Liver (tissue), 9 donors: Measurements from ENCODE around the gene CCN5. TPM values are rescaled to one million over a fixed set of nuclear protein-coding genes. Genes with fewer than 3 reads are reported as not detected.

ENCODE experiments used
- DNase-seq: peaks from one replicate; pipeline ENCODE4 v3.0.0-alpha.2; 2017; ENCODE audit warnings: low spot score
- H3K27ac ChIP-seq, 2 donors: one replicate each; pipeline ENCODE4 v1.7.0; 2013; ENCODE audit warnings: inconsistent platforms in 2 of 2, low read length in 2 of 2, control low read depth in 1 of 2, low read depth in 1 of 2, mild to moderate bottlenecking in 1 of 2
- H3K27me3 ChIP-seq, 4 donors: one replicate each; pipeline versions ENCODE4 v1.6.1 to v1.7.0; 2013; ENCODE audit warnings: low read length in 3 of 4, inconsistent platforms in 1 of 4, mild to moderate bottlenecking in 1 of 4, moderate library complexity in 1 of 4; ENCODE audit not compliant: control insufficient read depth in 4 of 4, insufficient read depth in 4 of 4
- H3K36me3 ChIP-seq, 4 donors: one replicate each; pipeline versions ENCODE4 v1.6.1 to v1.7.0; 2013; ENCODE audit warnings: low read length in 3 of 4, mild to moderate bottlenecking in 3 of 4, low read depth in 1 of 4, moderate library complexity in 1 of 4; ENCODE audit not compliant: control insufficient read depth in 4 of 4, insufficient read depth in 3 of 4
- H3K4me1 ChIP-seq, 4 donors: one replicate each; pipeline versions ENCODE4 v1.6.1 to v1.7.0; 2013; ENCODE audit warnings: low read length in 3 of 4, mild to moderate bottlenecking in 3 of 4, moderate library complexity in 1 of 4; ENCODE audit not compliant: control insufficient read depth in 4 of 4, insufficient read depth in 4 of 4
- H3K4me3 ChIP-seq, 3 donors: one replicate each; pipeline versions ENCODE4 v1.6.1 to v1.7.0; 2013; ENCODE audit warnings: low read length in 3 of 3, control low read depth in 1 of 3, low read depth in 1 of 3, mild to moderate bottlenecking in 1 of 3
- H3K9ac ChIP-seq, 2 donors: one replicate each; pipeline ENCODE4 v1.7.0; 2013; ENCODE audit warnings: low read length in 2 of 2, mild to moderate bottlenecking in 2 of 2, moderate library complexity in 2 of 2, control low read depth in 1 of 2, low read depth in 1 of 2
- H3K9me3 ChIP-seq, 4 donors: one replicate each; pipeline versions ENCODE4 v1.6.1 to v1.7.0; 2013; ENCODE audit warnings: low read length in 3 of 4; ENCODE audit not compliant: control insufficient read depth in 4 of 4
- EGR1 ChIP-seq, 2 donors: IDR thresholded peaks; 2 replicates each; pipeline ENCODE4 v1.6.1; 2016 to 2018; ENCODE audit warnings: antibody characterized with exemption in 2 of 2, low read depth in 2 of 2
- FOXA1 ChIP-seq: IDR thresholded peaks from 2 replicates; pipeline ENCODE4 v1.6.1; 2016; ENCODE audit warnings: antibody characterized with exemption
- FOXA2 ChIP-seq: IDR thresholded peaks from 2 replicates; pipeline ENCODE4 v1.6.1; 2016; ENCODE audit warnings: antibody characterized with exemption
- GABPA ChIP-seq, 2 donors: IDR thresholded peaks in 1 of 2; conservative IDR thresholded peaks in 1 of 2; 2 replicates each; pipeline ENCODE4 v1.6.1; 2016; ENCODE audit warnings: antibody characterized with exemption in 2 of 2, mild to moderate bottlenecking in 1 of 2, moderate library complexity in 1 of 2
- HNF4A ChIP-seq, 2 donors: conservative IDR thresholded peaks; 2 replicates each; pipeline ENCODE4 v1.6.1; 2016; ENCODE audit warnings: antibody characterized with exemption in 2 of 2, mild to moderate bottlenecking in 2 of 2
- HNF4G ChIP-seq: IDR thresholded peaks from 2 replicates; pipeline ENCODE4 v1.6.1; 2016; ENCODE audit warnings: antibody characterized with exemption
- JUND ChIP-seq, 2 donors: IDR thresholded peaks; 2 replicates each; pipeline ENCODE4 v1.6.1; 2016; ENCODE audit warnings: antibody characterized with exemption in 2 of 2
- NR2F2 ChIP-seq: IDR thresholded peaks from 2 replicates; pipeline ENCODE4 v1.6.1; 2016; ENCODE audit warnings: antibody characterized with exemption
- RXRA ChIP-seq, 2 donors: IDR thresholded peaks; 2 replicates each; pipeline ENCODE4 v1.6.1; 2017 to 2018; ENCODE audit warnings: antibody characterized with exemption in 2 of 2, mild to moderate bottlenecking in 1 of 2
- SP1 ChIP-seq: IDR thresholded peaks from 2 replicates; pipeline ENCODE4 v1.6.1; 2018; ENCODE audit warnings: antibody characterized with exemption, mild to moderate bottlenecking
- TAF1 ChIP-seq: conservative IDR thresholded peaks from 2 replicates; pipeline ENCODE4 v1.6.1; 2016; ENCODE audit warnings: antibody characterized with exemption, mild to moderate bottlenecking
- YY1 ChIP-seq: IDR thresholded peaks from 2 replicates; pipeline ENCODE4 v1.6.1; 2016; ENCODE audit warnings: antibody characterized with exemption, mild to moderate bottlenecking
- WGBS: extraction: QIAGEN DNeasy Blood & Tissue Kit; methylation state at CpG from one replicate; pipeline ENCODE4 v1.1.7; 2013; 5-methylcytosine and 5-hydroxymethylcytosine counted together
- polyA plus RNA-seq, 2 donors: library from polyadenylated mRNA; stranded (reverse) in 1 of 2; unstranded in 1 of 2; fragments of 200-250 nt in 1 of 2; fragments of >200 nt in 1 of 2; fragmentation: Nextera tagmentation in 1 of 2; extraction: Ambion mirVana in 1 of 2; gene quantifications; one replicate each; pipeline versions ENCODE4 v1.2.1 to v1.2.3, GENCODE V29; 2013 to 2015
- total RNA-seq, 2 donors: library from RNA; depleted of rRNA; stranded (reverse); fragments of >200 nt; gene quantifications; one replicate each; pipeline ENCODE4 v1.2.3, GENCODE V29; 2014
- TF ChIP-seq, protein P1 (sequence below): IDR thresholded peaks from 2 replicates; pipeline ENCODE4 v1.6.1; 2016; ENCODE audit warnings: antibody characterized with exemption
- TF ChIP-seq, protein P2 (sequence below): IDR thresholded peaks from 2 replicates; pipeline ENCODE4 v1.6.1; 2016; ENCODE audit warnings: antibody characterized with exemption
- TF ChIP-seq, protein P3 (sequence below): IDR thresholded peaks from 2 replicates; pipeline ENCODE4 v1.6.1; 2016; ENCODE audit warnings: antibody characterized with exemption
- TF ChIP-seq, protein P4 (sequence below): IDR thresholded peaks from 2 replicates; pipeline ENCODE4 v1.6.1; 2016; ENCODE audit warnings: antibody characterized with exemption, mild to moderate bottlenecking
- TF ChIP-seq, protein P5 (sequence below): fragments of 150-350 bp; IDR thresholded peaks from 2 replicates; pipeline ENCODE4 v1.5.1; 2017; ENCODE audit warnings: improper control_type of control experiment, low read depth, low read length; ENCODE audit not compliant: missing input control
- donor health status: healthy.
- donor health status: healthy.
- donor health status: healthy.
- donor health status: healthy.
- donor health status: healthy.

Gene CCN5
- total and polyA plus RNA-seq, 4 donors = 1.2 to 3.6 (median 1.9) TPM; not detected in 1

DNA sequence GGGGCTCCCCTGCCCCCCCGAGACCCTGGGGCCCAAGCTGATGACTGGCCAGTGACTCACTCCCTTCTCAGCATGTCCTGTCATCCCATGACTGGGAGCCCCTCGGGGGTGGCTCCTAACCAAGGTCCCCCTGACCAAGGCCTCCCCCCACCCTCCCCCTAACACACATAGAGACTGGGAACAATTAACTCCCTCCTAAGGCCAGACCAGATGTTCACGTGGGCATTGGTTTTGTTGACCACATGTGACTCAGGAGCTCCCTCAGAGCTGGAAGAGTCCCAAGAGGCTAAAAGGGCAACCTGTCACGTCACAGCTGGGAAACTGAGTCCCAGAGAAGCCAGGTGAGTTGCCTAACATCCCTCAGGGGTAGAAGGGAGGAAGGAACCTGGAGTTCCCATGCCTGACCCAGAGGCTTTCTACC is 10.6 kb upstream of the CCN5 start:
- no peak for DNase-seq
- no peak overlapping the region for H3K27ac ChIP-seq
- H3K27me3 ChIP-seq = no peaks in the 10 kb centered on the region
- WGBS = 59% methylated on average over 4 of the region's 4 CpGs
- H3K9me3 ChIP-seq = no peaks in the 10 kb centered on the region
- TF ChIP-seq, protein P1, sequence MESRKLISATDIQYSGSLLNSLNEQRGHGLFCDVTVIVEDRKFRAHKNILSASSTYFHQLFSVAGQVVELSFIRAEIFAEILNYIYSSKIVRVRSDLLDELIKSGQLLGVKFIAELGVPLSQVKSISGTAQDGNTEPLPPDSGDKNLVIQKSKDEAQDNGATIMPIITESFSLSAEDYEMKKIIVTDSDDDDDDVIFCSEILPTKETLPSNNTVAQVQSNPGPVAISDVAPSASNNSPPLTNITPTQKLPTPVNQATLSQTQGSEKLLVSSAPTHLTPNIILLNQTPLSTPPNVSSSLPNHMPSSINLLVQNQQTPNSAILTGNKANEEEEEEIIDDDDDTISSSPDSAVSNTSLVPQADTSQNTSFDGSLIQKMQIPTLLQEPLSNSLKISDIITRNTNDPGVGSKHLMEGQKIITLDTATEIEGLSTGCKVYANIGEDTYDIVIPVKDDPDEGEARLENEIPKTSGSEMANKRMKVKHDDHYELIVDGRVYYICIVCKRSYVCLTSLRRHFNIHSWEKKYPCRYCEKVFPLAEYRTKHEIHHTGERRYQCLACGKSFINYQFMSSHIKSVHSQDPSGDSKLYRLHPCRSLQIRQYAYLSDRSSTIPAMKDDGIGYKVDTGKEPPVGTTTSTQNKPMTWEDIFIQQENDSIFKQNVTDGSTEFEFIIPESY = no peak
- TF ChIP-seq HNF4A (conservative IDR thresholded peaks at IDR 0.05) (no peak), FOXA1 (no peak)
- no peaks in the 10 kb centered on the region for H3K36me3 ChIP-seq
- no peak overlapping the region for H3K4me3 ChIP-seq
- no peak overlapping the region for H3K9ac ChIP-seq
- no peaks in the 10 kb centered on the region for H3K4me1 ChIP-seq

DNA sequence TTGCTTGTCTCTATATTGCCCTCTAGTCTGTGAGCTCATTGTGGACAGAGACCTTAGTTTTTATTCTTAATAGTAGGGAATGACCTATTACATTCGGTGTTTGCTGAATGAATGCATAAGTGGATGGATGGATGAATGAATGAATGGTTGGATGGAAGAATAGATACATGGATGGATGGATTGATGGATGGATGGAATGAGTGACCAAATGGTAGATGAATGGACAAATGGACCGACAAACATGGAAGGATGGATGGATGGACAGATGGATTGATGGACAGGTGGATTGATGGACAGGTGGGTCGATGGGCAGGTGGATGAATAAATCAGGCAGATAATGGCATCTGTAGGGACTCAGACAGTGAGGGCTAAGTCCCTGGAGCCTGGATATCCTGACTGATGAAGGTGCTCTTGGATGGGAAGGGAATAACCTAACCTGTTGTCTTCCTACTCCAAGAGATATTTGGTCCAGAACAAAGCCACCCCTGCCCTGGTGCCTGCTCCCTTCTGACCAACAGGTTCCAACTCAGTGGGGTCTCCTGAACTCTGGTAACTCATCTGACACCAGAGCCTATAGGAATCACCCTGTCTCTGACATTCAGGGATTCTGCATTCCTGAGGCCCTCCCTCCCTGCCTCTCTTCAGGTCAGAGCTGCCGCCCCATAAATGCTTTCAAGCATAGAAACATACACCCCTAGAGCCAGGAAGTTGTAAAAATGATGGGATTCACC is 9.6 kb upstream of the CCN5 start:
- Histone ChIP-seq H3K9me3 (no peaks in the 10 kb centered on the region), H3K9ac (no peak overlapping the region), H3K4me3 (no peak overlapping the region), H3K27ac (no peak overlapping the region), H3K36me3 (no peaks in the 10 kb centered on the region), H3K4me1 (no peaks in the 10 kb centered on the region), H3K27me3 (no peaks in the 10 kb centered on the region)
- no peak for TF ChIP-seq GABPA (IDR thresholded peaks at IDR 0.05 in 1 of 2, conservative IDR thresholded peaks at IDR 0.05 in 1 of 2)
- TF ChIP-seq, protein P2, sequence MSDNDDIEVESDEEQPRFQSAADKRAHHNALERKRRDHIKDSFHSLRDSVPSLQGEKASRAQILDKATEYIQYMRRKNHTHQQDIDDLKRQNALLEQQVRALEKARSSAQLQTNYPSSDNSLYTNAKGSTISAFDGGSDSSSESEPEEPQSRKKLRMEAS = no peak
- TF ChIP-seq, protein P3, sequence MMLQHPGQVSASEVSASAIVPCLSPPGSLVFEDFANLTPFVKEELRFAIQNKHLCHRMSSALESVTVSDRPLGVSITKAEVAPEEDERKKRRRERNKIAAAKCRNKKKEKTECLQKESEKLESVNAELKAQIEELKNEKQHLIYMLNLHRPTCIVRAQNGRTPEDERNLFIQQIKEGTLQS = no peak
- TF ChIP-seq YY1 = no peak
- no peak for TF ChIP-seq FOXA1
- TF ChIP-seq HNF4G = no peak
- TF ChIP-seq, protein P4, sequence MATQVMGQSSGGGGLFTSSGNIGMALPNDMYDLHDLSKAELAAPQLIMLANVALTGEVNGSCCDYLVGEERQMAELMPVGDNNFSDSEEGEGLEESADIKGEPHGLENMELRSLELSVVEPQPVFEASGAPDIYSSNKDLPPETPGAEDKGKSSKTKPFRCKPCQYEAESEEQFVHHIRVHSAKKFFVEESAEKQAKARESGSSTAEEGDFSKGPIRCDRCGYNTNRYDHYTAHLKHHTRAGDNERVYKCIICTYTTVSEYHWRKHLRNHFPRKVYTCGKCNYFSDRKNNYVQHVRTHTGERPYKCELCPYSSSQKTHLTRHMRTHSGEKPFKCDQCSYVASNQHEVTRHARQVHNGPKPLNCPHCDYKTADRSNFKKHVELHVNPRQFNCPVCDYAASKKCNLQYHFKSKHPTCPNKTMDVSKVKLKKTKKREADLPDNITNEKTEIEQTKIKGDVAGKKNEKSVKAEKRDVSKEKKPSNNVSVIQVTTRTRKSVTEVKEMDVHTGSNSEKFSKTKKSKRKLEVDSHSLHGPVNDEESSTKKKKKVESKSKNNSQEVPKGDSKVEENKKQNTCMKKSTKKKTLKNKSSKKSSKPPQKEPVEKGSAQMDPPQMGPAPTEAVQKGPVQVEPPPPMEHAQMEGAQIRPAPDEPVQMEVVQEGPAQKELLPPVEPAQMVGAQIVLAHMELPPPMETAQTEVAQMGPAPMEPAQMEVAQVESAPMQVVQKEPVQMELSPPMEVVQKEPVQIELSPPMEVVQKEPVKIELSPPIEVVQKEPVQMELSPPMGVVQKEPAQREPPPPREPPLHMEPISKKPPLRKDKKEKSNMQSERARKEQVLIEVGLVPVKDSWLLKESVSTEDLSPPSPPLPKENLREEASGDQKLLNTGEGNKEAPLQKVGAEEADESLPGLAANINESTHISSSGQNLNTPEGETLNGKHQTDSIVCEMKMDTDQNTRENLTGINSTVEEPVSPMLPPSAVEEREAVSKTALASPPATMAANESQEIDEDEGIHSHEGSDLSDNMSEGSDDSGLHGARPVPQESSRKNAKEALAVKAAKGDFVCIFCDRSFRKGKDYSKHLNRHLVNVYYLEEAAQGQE = no peak
- no peak for TF ChIP-seq FOXA2
- no peak for TF ChIP-seq NR2F2
- no peak for TF ChIP-seq HNF4A (conservative IDR thresholded peaks at IDR 0.05)
- TF ChIP-seq TAF1 = no peak
- TF ChIP-seq, protein P5, sequence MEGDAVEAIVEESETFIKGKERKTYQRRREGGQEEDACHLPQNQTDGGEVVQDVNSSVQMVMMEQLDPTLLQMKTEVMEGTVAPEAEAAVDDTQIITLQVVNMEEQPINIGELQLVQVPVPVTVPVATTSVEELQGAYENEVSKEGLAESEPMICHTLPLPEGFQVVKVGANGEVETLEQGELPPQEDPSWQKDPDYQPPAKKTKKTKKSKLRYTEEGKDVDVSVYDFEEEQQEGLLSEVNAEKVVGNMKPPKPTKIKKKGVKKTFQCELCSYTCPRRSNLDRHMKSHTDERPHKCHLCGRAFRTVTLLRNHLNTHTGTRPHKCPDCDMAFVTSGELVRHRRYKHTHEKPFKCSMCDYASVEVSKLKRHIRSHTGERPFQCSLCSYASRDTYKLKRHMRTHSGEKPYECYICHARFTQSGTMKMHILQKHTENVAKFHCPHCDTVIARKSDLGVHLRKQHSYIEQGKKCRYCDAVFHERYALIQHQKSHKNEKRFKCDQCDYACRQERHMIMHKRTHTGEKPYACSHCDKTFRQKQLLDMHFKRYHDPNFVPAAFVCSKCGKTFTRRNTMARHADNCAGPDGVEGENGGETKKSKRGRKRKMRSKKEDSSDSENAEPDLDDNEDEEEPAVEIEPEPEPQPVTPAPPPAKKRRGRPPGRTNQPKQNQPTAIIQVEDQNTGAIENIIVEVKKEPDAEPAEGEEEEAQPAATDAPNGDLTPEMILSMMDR = no peak
- TF ChIP-seq JUND (IDR thresholded peaks at IDR 0.05) = no peak
- no peak for TF ChIP-seq RXRA (IDR thresholded peaks at IDR 0.05)
- TF ChIP-seq SP1 = no peak
- TF ChIP-seq, protein P1 = no peak
- TF ChIP-seq EGR1 (IDR thresholded peaks at IDR 0.05; ENCODE audit: low read depth in 2 of 2) = no peak
- no peak for DNase-seq
- WGBS = 69% methylated on average over 4 of the region's 4 CpGs
